ENCODE data around the gene HNRNPA0. TPM values are rescaled to one million over a fixed set of nuclear protein-coding genes. Genes with fewer than 3 reads are reported as not detected.

HNRNPA0 gene
- total and polyA plus RNA-seq, 2 of the 4 experiments (the other 2 are of a cell fraction): 5.2 to 12.2 TPM

DNA sequence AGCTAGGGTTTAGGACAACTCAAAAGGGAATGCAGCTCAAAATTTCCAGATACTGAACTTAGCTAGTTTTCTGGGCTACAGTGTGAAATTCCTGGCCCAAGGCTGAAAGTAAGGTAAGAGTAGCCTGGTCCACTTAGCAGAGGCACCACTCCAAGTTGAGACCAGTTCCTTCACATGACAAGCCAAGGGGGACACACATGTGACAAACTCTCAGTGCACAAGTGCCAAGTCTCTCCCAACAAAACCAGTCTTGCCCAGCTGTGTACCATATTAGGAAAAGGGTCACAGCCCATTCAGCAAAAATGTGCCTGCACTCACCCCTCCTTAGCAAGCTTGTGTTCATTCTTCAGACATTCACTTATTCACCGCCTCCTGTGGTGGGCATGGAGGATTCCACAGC lies 46.1 kb downstream of the HNRNPA0 start:
- Histone ChIP-seq H3K9me3 (ENCODE audit: control insufficient read depth, insufficient read depth, low read length) (peaks cover under 1% of the 10 kb centered on the region; the same call in 1 of the 2 replicates), H4K5ac (ENCODE audit: low read depth, low read length) (no peak overlapping the region), H3K56ac (ENCODE audit: extremely low read depth, insufficient read depth, low read length) (no peak overlapping the region), H4K91ac (ENCODE audit: insufficient read depth, low read depth, low read length) (no peak overlapping the region), H2BK15ac (ENCODE audit: low read depth, low read length) (no peak overlapping the region), H2AK5ac (ENCODE audit: low read depth, low read length) (no peak overlapping the region), H4K8ac (ENCODE audit: low read depth in 2 of 2, low read length in 2 of 2) (no peak overlapping the region), H3K4me3 (ENCODE audit: insufficient read depth, low read depth, low read length) (no peak overlapping the region), H3K36me3 (ENCODE audit: control insufficient read depth, insufficient read depth, low read length) (no peaks in the 10 kb centered on the region), H3K9ac (ENCODE audit: low read depth, low read length) (no peak overlapping the region), H2AFZ (replicated peaks; ENCODE audit: low read length, poor library complexity) (no peak overlapping the region), H3K4me1 (ENCODE audit: control insufficient read depth, insufficient read depth, low read length) (no peaks in the 10 kb centered on the region), H3K79me1 (ENCODE audit: low read depth in 1 of 2, low read length in 2 of 2) (no peaks in the 10 kb centered on the region), H3K23ac (ENCODE audit: low read depth, low read length) (no peak overlapping the region), H3K14ac (replicated peaks; ENCODE audit: low read depth, low read length) (no peak overlapping the region), H4K20me1 (ENCODE audit: insufficient read depth, low read length) (no peaks in the 10 kb centered on the region), H3K9me1 (ENCODE audit: insufficient read depth, low read length) (no peaks in the 10 kb centered on the region), H3K4me2 (ENCODE audit: low read depth, low read length) (no peak overlapping the region), H3K27ac (ENCODE audit: insufficient read depth, low read length) (no peak overlapping the region), H3K27me3 (ENCODE audit: control insufficient read depth, insufficient read depth, low read length) (no peaks in the 10 kb centered on the region), H3K18ac (ENCODE audit: low read depth, low read length) (no peak overlapping the region), H3K4ac (ENCODE audit: low read depth, low read length) (no peak overlapping the region), H2AK9ac (replicated peaks; ENCODE audit: low read depth, low read length, poor library complexity) (no peak overlapping the region), H2BK120ac (ENCODE audit: low read depth, low read length) (no peak overlapping the region), H2BK20ac (ENCODE audit: low read depth, low read length) (no peak overlapping the region), H2BK5ac (ENCODE audit: low read depth, low read length, poor library complexity, severe bottlenecking) (no peak overlapping the region)
- no CpG with 5 or more reads among the region's 1 CpG for WGBS, 2 experiments (ENCODE audit: extremely low coverage in 2 of 2, insufficient read length in 1 of 2)
- intact Hi-C loops (cut with micrococcal nuclease) (no loop called here), in situ Hi-C loops (cut with MboI; ENCODE audit: low sequenced_read_pairs) (no loop called here), dilution Hi-C loops (cut with HindIII; ENCODE audit: low sequenced_read_pairs, unreplicated experiment) (no loop called here)
- TF ChIP-seq MXI1 (IDR thresholded peaks at IDR 0.05; ENCODE audit: borderline replicate concordance, low read depth, low read length) (no peak), POLR2A (IDR thresholded peaks at IDR 0.05; ENCODE audit: low read depth, low read length) (no peak), FOS (IDR thresholded peaks at IDR 0.05; ENCODE audit: low read depth, low read length) (no peak), RFX5 (IDR thresholded peaks at IDR 0.05; ENCODE audit: low read depth, low read length) (no peak), RCOR1 (IDR thresholded peaks at IDR 0.05; ENCODE audit: insufficient replicate concordance, low read length) (no peak), CEBPB (IDR thresholded peaks at IDR 0.05; ENCODE audit: low read depth, low read length) (no peak), RAD21 (IDR thresholded peaks at IDR 0.05; ENCODE audit: low read length) (no peak)
- TF ChIP-seq, protein P1, sequence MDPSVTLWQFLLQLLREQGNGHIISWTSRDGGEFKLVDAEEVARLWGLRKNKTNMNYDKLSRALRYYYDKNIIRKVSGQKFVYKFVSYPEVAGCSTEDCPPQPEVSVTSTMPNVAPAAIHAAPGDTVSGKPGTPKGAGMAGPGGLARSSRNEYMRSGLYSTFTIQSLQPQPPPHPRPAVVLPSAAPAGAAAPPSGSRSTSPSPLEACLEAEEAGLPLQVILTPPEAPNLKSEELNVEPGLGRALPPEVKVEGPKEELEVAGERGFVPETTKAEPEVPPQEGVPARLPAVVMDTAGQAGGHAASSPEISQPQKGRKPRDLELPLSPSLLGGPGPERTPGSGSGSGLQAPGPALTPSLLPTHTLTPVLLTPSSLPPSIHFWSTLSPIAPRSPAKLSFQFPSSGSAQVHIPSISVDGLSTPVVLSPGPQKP (IDR thresholded peaks at IDR 0.05; ENCODE audit: borderline replicate concordance, low read depth, low read length): no peak
- no peak for DNase-seq
- ATAC-seq (ENCODE audit: low read depth): no peak
- ChIA-PET CTCF (no interaction called here), POLR2A (ENCODE audit: unreplicated experiment) (no interaction called here)
- BruUV-seq (replicated peaks): no TSS peak

Measured in IMR-90 (cell line).